GM12892 (cell line): ENCODE measurements around the gene KLHL40.

ENCODE experiments used
- DNase-seq: peaks from one replicate; pipeline ENCODE4 v3.0.0; 2011; ENCODE audit not compliant: insufficient read length
- FAIRE-seq: peaks from 2 replicates; lab custom pipeline; 2011; peaks lifted over from hg19 to GRCh38; lab: Jason Lieb, UNC
- POLR2A ChIP-seq: IDR thresholded peaks from 2 replicates; pipeline ENCODE4 v1.6.1; 2011; ENCODE audit warnings: low read depth, low read length, control low read depth
- POLR2AphosphoS5 ChIP-seq: IDR thresholded peaks from 2 replicates; pipeline ENCODE4 v1.6.1; 2011; ENCODE audit warnings: low read depth, low read length, control low read depth
- TAF1 ChIP-seq: IDR thresholded peaks from 2 replicates; pipeline ENCODE4 v1.6.1; 2011; ENCODE audit warnings: low read depth, mild to moderate bottlenecking, control low read depth, low read length, borderline replicate concordance

The KLHL40 gene

GRCh38 chr3:42728056-42728455 lies 42.7 kb downstream of the KLHL40 start:
- FAIRE-seq: no peak
- TF ChIP-seq POLR2A (no peak), POLR2AphosphoS5 (no peak), TAF1 (no peak)

GRCh38 chr3:42728668-42729364 lies 43.5 kb downstream of the KLHL40 start:
- no peak for DNase-seq
- no peak for TF ChIP-seq TAF1
- no peak for TF ChIP-seq POLR2AphosphoS5
- TF ChIP-seq POLR2A: no peak
- no peak for FAIRE-seq

More at GRCh38 chr3:42728056-42728455, 42.7 kb downstream of the KLHL40 start:
- DNase-seq: no peak

DNA sequence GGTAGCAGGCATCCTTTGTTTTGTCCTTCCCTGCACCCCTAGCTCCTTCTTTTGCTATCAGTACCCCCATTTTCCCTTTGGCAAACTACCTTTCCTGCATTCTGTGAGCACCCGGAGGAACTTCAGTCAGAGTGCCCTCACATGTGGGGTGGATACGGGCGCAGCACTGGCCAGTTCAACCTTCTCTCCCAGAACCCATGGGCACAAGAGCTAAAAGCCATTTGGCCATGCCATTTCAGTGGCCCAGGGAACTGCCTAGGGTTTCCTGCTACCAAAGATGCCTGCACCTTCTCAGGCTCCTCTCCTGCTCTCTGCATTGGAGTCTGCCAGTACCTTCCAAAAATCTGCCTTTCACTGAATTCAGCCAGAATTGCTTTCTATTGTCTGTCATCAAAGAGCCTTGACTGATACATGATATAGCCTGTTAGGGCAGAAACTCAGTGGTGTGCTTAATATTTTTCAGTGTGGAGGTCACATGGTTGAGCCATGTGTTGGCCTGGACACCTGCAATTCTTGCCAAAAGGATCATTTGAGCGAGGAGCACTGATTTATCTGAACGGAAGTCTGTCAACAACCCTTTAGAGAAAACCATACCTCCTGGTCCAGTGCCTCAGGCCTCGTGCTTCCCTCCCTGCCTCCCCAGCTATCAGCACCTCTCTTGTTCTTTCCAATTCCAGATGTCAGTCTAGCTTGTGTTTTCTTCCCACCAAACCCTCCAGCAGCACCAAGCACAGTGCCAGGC lies 44.2 kb downstream of the KLHL40 start:
- DNase-seq (no peak), FAIRE-seq (no peak)
- TF ChIP-seq POLR2A: no peak

GRCh38 chr3:42730294-42730693 lies 45.0 kb downstream of the KLHL40 start:
- DNase-seq: no peak
- no peak for FAIRE-seq
- TF ChIP-seq POLR2AphosphoS5 (no peak), POLR2A (no peak), TAF1 (no peak)

GRCh38 chr3:42730706-42731420 lies 45.5 kb downstream of the KLHL40 start:
- no peak for TF ChIP-seq POLR2A
- TF ChIP-seq TAF1: no peak
- no peak for TF ChIP-seq POLR2AphosphoS5
- FAIRE-seq: no peak
- no peak for DNase-seq

DNA sequence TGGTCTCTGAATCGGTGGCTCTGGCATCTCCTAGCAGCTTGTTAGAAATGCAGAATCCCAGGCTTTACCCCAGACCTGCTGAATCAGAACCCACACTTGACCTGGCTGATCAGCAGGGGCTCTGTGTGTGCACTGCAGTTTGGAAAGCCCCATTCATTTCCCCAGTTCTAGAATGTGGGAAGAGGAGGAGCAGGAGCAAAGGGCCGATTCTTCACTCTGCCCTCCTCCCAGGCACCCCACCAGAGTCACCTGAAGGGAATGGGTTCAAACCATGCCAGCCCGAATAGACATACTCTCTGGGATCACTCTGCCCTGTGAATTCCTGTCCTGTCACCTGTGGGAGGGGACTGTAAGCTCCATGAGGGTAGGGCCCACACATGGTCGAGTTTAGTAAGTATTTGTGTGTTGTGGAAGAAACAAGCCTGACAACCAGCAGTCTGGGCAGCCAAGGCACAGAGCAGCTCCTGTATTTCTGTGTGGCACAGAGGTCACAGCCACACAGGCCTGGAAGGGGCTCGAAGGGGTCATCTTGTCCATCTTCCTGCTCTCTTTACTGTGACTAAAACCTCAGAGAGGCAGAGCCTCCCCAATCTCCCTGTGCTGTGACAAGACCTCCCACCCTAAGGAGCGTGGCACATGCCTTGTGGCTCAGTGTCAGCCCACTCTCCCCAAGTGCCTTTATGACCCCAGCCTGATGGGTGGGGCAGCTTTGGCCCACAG lies 46.3 kb downstream of the KLHL40 start:
- FAIRE-seq (no peak), DNase-seq (no peak)
- TF ChIP-seq POLR2A: no peak
- no peak for TF ChIP-seq POLR2AphosphoS5
- TF ChIP-seq TAF1: no peak

DNA sequence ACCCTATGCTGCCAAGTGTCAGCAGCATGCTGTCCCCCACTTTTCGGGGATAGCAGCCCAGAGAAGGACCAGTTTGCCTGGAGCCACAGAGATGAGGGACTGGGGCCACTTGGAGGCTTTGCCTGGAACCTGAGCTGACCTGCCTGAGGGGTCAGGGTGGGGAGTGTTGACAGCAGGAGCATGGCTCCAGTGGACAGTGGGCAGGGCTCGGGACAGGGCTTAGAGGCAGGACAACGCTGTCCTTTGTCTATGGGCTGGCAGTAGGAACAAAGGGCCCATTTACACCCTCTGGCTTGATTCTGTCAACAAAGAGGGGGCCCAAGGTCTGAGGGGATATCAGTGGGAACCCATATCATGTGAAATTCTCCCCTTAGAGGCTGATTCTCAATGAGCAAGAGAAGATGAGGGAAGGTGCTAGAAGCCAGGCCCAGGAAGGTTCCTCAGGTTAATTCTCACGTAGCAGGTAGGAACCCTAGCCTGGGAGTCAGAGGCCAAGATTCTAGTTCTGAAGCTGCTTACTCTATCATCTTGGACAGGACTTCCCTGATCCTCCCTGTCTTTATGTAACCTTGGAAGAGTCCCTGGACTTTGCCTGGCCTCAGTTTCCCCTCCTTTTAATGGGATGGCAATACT lies 47.0 kb downstream of the KLHL40 start:
- no peak for FAIRE-seq
- no peak for TF ChIP-seq TAF1
- TF ChIP-seq POLR2AphosphoS5: no peak
- TF ChIP-seq POLR2A: no peak
- DNase-seq: no peak

GRCh38 chr3:42732829-42733459 lies 47.6 kb downstream of the KLHL40 start:
- TF ChIP-seq TAF1 (no peak), POLR2A (no peak), POLR2AphosphoS5 (no peak)
- FAIRE-seq (no peak), DNase-seq (no peak)

- TF ChIP-seq TAF1: no peak
- no peak for TF ChIP-seq POLR2AphosphoS5
- TF ChIP-seq POLR2A: no peak
- FAIRE-seq: no peak
These were observed 48.3 kb downstream of the KLHL40 start for GRCh38 chr3:42733501-42734262.

More at GRCh38 chr3:42733501-42734262, 48.3 kb downstream of the KLHL40 start:
- no peak for DNase-seq
